K562 (cell line): ENCODE results near the gene KIF26B. TPM values are rescaled to one million over a fixed set of nuclear protein-coding genes. Genes with fewer than 3 reads are reported as not detected.
A peak's percentile ranks its signal among the peaks of the same experiment; 100 is the strongest.

Experiments used
- ATAC-seq: fragments of 200-7000 bp; cut with Tn5 transposase; 3 replicates; pipeline ENCODE4 v1.9.1; 2020; ENCODE audit warnings: moderate library complexity
- BruUV-seq: library from RNA; stranded (reverse); fragments of 400-500 nt; replicated peaks from 2 replicates; lab custom pipeline; 2021; lab: Mats Ljungman, UMichigan
- CTCF ChIA-PET: fragments of 300-600 bp; formaldehyde crosslinking; extraction: SDS; loops from one replicate; lab custom pipeline; 2021; ENCODE audit warnings: low intra/inter-chr PET ratio; lab: Yijun Ruan, JAX
- POLR2A ChIA-PET: fragments of 300-600, 350-650 bp; sonication (Branson Sonifier 250); formaldehyde crosslinking; extraction: SDS; loops from one replicate; lab custom pipeline; 2021; ENCODE audit warnings: antibody characterized with exemption, inconsistent platforms; lab: Yijun Ruan, JAX
- DNase-seq, 4 experiments: peaks; one replicate each; pipeline versions ENCODE4 v3.0.0 to v3.0.0-alpha.2; 2011 to 2018; ENCODE audit warnings: low spot score in 3 of 4, mixed read lengths in 3 of 4; ENCODE audit errors: extremely low read depth in 1 of 4
- FAIRE-seq: peaks from 2 replicates; lab custom pipeline; 2011; peaks lifted over from hg19 to GRCh38; lab: Jason Lieb, UNC
- H2AFZ ChIP-seq: 2 replicates; pipeline ENCODE4 v1.6.0; 2011; ENCODE audit warnings: low read depth, low read length, control low read depth, inconsistent platforms
- H3K27ac ChIP-seq: fragments of 200-600 bp; 3 replicates; pipeline ENCODE4 v1.8.0; 2011; ENCODE audit warnings: low read depth, mild to moderate bottlenecking, control low read depth, inconsistent platforms, low read length, moderate library complexity, mixed read lengths; ENCODE audit errors: extremely low read depth
- H3K27me3 ChIP-seq, 2 experiments: fragments of 300-600 bp in 1 of 2; 2 replicates in 1 of 2; 3 replicates in 1 of 2; pipeline versions ENCODE4 v1.6.0 to v1.8.0; 2011; ENCODE audit warnings: inconsistent platforms in 2 of 2, low read length in 2 of 2, mild to moderate bottlenecking in 1 of 2, mixed read lengths in 1 of 2, moderate library complexity in 1 of 2; ENCODE audit not compliant: control insufficient read depth in 2 of 2, insufficient read depth in 2 of 2
- H3K36me3 ChIP-seq: fragments of 300-600 bp; 3 replicates; pipeline ENCODE4 v1.8.0; 2011; ENCODE audit warnings: mild to moderate bottlenecking, low read length, inconsistent platforms; ENCODE audit not compliant: control insufficient read depth, insufficient read depth
- H3K4me1 ChIP-seq, 2 experiments: fragments of 200-600 bp in 1 of 2; replicated peaks in 1 of 2; 2 replicates in 1 of 2; 3 replicates in 1 of 2; pipeline versions ENCODE4 v1.5.1 to v1.8.0; 2011; ENCODE audit warnings: inconsistent platforms in 2 of 2, low read length in 2 of 2, mild to moderate bottlenecking in 1 of 2, mixed read lengths in 1 of 2, moderate library complexity in 1 of 2; ENCODE audit not compliant: control insufficient read depth in 2 of 2, insufficient read depth in 2 of 2
- H3K4me2 ChIP-seq: 2 replicates; pipeline ENCODE4 v1.6.1; 2011; ENCODE audit warnings: low read length, control low read depth, inconsistent platforms, mixed read lengths; ENCODE audit not compliant: insufficient read depth
- H3K4me3 ChIP-seq: fragments of 200-600 bp; sonication (generic), shearing (Covaris generic); 2 replicates; pipeline ENCODE4 v1.5.1; 2016; ENCODE audit warnings: control low read depth, inconsistent platforms
- H3K79me2 ChIP-seq: fragments of 200-600 bp; 3 replicates; pipeline ENCODE4 v1.8.0; 2011; ENCODE audit warnings: low read length, inconsistent platforms; ENCODE audit not compliant: control insufficient read depth, insufficient read depth
- H3K9ac ChIP-seq, 2 experiments: 2 replicates each; pipeline versions ENCODE4 v1.6.0 to v1.6.1; 2011; ENCODE audit warnings: low read depth in 2 of 2, low read length in 2 of 2, control low read depth in 1 of 2, inconsistent platforms in 1 of 2, mild to moderate bottlenecking in 1 of 2, mixed read lengths in 1 of 2; ENCODE audit not compliant: insufficient read depth in 1 of 2
- H3K9me1 ChIP-seq: one replicate; pipeline ENCODE4 v1.6.0; 2011; ENCODE audit warnings: inconsistent platforms, mild to moderate bottlenecking, low read length, moderate library complexity; ENCODE audit not compliant: control insufficient read depth, insufficient read depth
- H3K9me3 ChIP-seq: replicated peaks from 2 replicates; pipeline ENCODE4 v1.5.1; 2011; ENCODE audit warnings: low read depth, low read length, inconsistent platforms; ENCODE audit not compliant: control insufficient read depth, insufficient read depth
- H4K20me1 ChIP-seq: replicated peaks from 2 replicates; pipeline ENCODE4 v1.6.1; 2011; ENCODE audit warnings: low read length, inconsistent platforms, mixed read lengths; ENCODE audit not compliant: control insufficient read depth, insufficient read depth
- BRD9 ChIP-seq: fragments of 450-650 bp; IDR thresholded peaks from 2 replicates; pipeline ENCODE4 v1.6.1; 2018; ENCODE audit warnings: low read depth; ENCODE audit not compliant: partially characterized antibody
- CHCHD3 ChIP-seq: fragments of 250-450 bp; sonication (Bioruptor Pico); IDR thresholded peaks from 2 replicates; pipeline ENCODE4 v2.1.2; 2022; ENCODE audit warnings: mild to moderate bottlenecking
- CTCF ChIP-seq, 3 experiments: IDR thresholded peaks in 2 of 3; conservative IDR thresholded peaks in 1 of 3; 2 replicates each; pipeline ENCODE4 v1.5.1; 2011 to 2012; ENCODE audit warnings: low read length in 3 of 3, mild to moderate bottlenecking in 3 of 3, control low read depth in 2 of 3, improper control_type of control experiment in 1 of 3, inconsistent platforms in 1 of 3, low read depth in 1 of 3, mixed read lengths in 1 of 3, moderate library complexity in 1 of 3; ENCODE audit not compliant: insufficient read depth in 2 of 3
- FOSL1 ChIP-seq: fragments of 200-800 bp; sonication (Bioruptor generic); conservative IDR thresholded peaks from 2 replicates; pipeline ENCODE4 v1.6.1; 2016; ENCODE audit warnings: missing genetic modification characterization, missing compliant biosample characterization
- GATAD2B ChIP-seq: fragments of 450-650 bp; IDR thresholded peaks from 2 replicates; pipeline ENCODE4 v1.6.1; 2017; ENCODE audit warnings: mild to moderate bottlenecking, borderline replicate concordance
- HNRNPK ChIP-seq: fragments of 200-400 bp; formaldehyde crosslinking; IDR thresholded peaks from one replicate; pipeline ENCODE4 v1.6.1; 2018; ENCODE audit warnings: mild to moderate bottlenecking, low read depth, low read length; ENCODE audit not compliant: poor library complexity, severe bottlenecking
- HNRNPUL1 ChIP-seq: fragments of 200-400 bp; formaldehyde crosslinking; IDR thresholded peaks from 2 replicates; pipeline ENCODE4 v1.6.1; 2017; ENCODE audit warnings: low read length
- IFI16 ChIP-seq: fragments of 250-450 bp; sonication (Bioruptor Pico); IDR thresholded peaks from 2 replicates; pipeline ENCODE4 v2.1.2; 2022; ENCODE audit warnings: mild to moderate bottlenecking, inconsistent platforms
- JUNB ChIP-seq: fragments of 450-650 bp; formaldehyde crosslinking; conservative IDR thresholded peaks from 2 replicates; pipeline ENCODE4 v1.4.0; 2020; ENCODE audit warnings: mild to moderate bottlenecking
- KDM5B ChIP-seq: fragments of 200-600 bp; sonication (generic); IDR thresholded peaks from 2 replicates; pipeline ENCODE4 v1.6.1; 2012; ENCODE audit warnings: low read depth, mild to moderate bottlenecking, moderate library complexity, low read length, control low read depth, inconsistent platforms; ENCODE audit not compliant: insufficient replicate concordance
- RBM34 ChIP-seq: fragments of 200-400 bp; formaldehyde crosslinking; IDR thresholded peaks from 2 replicates; pipeline ENCODE4 v1.6.1; 2018; ENCODE audit warnings: low read length, borderline replicate concordance; ENCODE audit not compliant: insufficient read depth
- SIN3B ChIP-seq: fragments of 450-650 bp; IDR thresholded peaks from 2 replicates; pipeline ENCODE4 v1.6.1; 2017; ENCODE audit warnings: low read depth, mild to moderate bottlenecking, moderate library complexity
- STAG1 ChIP-seq: sonication (generic); formaldehyde crosslinking; IDR thresholded peaks from 2 replicates; pipeline ENCODE4 v1.5.0; 2020; ENCODE audit warnings: missing genetic modification reagents, borderline replicate concordance
- ZNF395 ChIP-seq: fragments of 200-800 bp; sonication (Bioruptor generic); IDR thresholded peaks from 2 replicates; pipeline ENCODE4 v1.6.1; 2017; ENCODE audit warnings: missing genetic modification characterization, missing compliant biosample characterization
- ZNF408 ChIP-seq: fragments of 250-450 bp; sonication (Bioruptor Pico); IDR thresholded peaks from 2 replicates; pipeline ENCODE4 v1.4.0; 2020; ENCODE audit warnings: low read depth, mild to moderate bottlenecking, moderate library complexity
- ZNF41 ChIP-seq: fragments of 250-450 bp; sonication (Bioruptor Pico); conservative IDR thresholded peaks from 2 replicates; pipeline ENCODE4 v1.4.0; 2020; ENCODE audit warnings: mild to moderate bottlenecking
- WGBS: fragments of 100-300 bp; shearing (Covaris generic); methylation state at CpG from one replicate; pipeline ENCODE4 v1.1.6; 2016; ENCODE audit warnings: low coverage, mixed read lengths; ENCODE audit not compliant: insufficient coverage; ENCODE audit errors: missing lambda C conversion rate; 5-methylcytosine and 5-hydroxymethylcytosine counted together
- in situ Hi-C: fragments of 300-500 bp; cut with MboI; formaldehyde crosslinking; loops from 4 replicates; pipeline ENCODE4 v1.15.0; 2018; ENCODE audit warnings: inconsistent platforms, mixed read lengths
- intact Hi-C: fragments of 100-400 bp; cut with micrococcal nuclease; formaldehyde crosslinking; loops from 2 replicates; pipeline ENCODE4 v1.14.2; 2022
- polyA plus RNA-seq, 8 experiments: library from polyadenylated mRNA; depleted of rRNA in 4 of 8; stranded (reverse) in 5 of 8; unstranded in 3 of 8; fragments of >200 nt; fragmentation: Nextera tagmentation in 2 of 8; fragmentation: Illumina TruSeq in 1 of 8; extraction: Ambion mirVana in 2 of 8; extraction: Trizol in 1 of 8; gene quantifications; 2 replicates each; pipeline versions ENCODE4 v1.2.1 to v1.2.3, GENCODE V29; 2011 to 2014; ENCODE audit warnings: inconsistent platforms in 1 of 8, missing spikeins in 1 of 8
- total RNA-seq, 7 experiments: library from RNA; depleted of rRNA in 6 of 7; stranded (reverse); fragments of >200 nt in 6 of 7; fragmentation: Illumina TruSeq in 2 of 7; extraction: Trizol in 2 of 7; gene quantifications; 2 replicates each; pipeline versions ENCODE4 v1.2.1 to v1.2.3, GENCODE V29; 2011 to 2021; ENCODE audit warnings: low replicate concordance in 1 of 7
- TF ChIP-seq, protein P1 (sequence below): fragments of 450-650 bp; IDR thresholded peaks from 2 replicates; pipeline ENCODE4 v1.6.1; 2017; ENCODE audit warnings: mild to moderate bottlenecking, moderate library complexity

The KIF26B gene
- total and polyA plus RNA-seq, 9 of the 15 experiments (the other 6 are each of a cell fraction or from before 2014, with no cell fraction given): 0.02 to 0.08 (median 0.03) TPM; not detected in 6

DNA sequence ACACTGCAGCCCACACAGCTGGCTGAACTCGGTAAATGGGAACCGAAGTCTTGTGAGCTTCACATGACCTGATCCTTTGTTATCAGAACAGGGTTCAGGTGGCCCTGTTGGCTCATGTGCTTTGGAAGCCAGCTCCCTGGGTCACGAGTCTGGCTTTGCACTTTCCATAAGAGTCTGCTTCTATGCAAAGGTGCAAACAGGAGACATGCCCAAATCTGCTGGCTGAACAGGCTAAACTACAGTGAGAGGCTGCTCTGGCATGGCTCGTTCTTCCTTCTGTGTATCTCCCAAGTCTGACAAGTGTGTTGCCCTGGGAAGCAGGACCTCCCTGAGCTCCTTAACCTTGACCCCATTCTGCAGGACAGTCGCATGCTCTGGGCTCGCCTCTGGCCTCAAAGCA lies 549.6 kb downstream of the KIF26B start (continued):
- TF ChIP-seq CTCF (IDR thresholded peaks at IDR 0.05 in 2 of 3, conservative IDR thresholded peaks at IDR 0.05 in 1 of 3; ENCODE audit: insufficient read depth in 2 of 3, low read depth in 1 of 3, low read length in 3 of 3): no peak
- TF ChIP-seq, all 486 proteins: peak for 0

GRCh38 chr1:245704765-245705164 lies 550.0 kb downstream of the KIF26B start:
- Histone ChIP-seq H3K9ac (no peak overlapping the region), H2AFZ (no peak overlapping the region), H3K4me3 (no peak overlapping the region), H4K20me1 (no peaks in the 10 kb centered on the region), H3K9me3 (no peaks in the 10 kb centered on the region), H3K27ac (no peak overlapping the region), H3K4me2 (no peak overlapping the region), H3K27me3 (peaks cover 40 to 74% of the 10 kb centered on the region in 2 experiments; a peak in 4 of 5 replicates), H3K36me3 (no peaks in the 10 kb centered on the region), H3K4me1 (no peaks in the 10 kb centered on the region), H3K79me2 (no peaks in the 10 kb centered on the region), H3K9me1 (no peaks in the 10 kb centered on the region)
- intact Hi-C loops (loop anchor here (5.0 kb wide), 1 partner anchor 298 kb away; no protein-coding TSS in a partner anchor), in situ Hi-C loops (no loop called here)
- no peak for DNase-seq
- no TSS peak for BruUV-seq
- 0 out of 3 replicates have a peak, but pooled peaks have one; percentile 37 for ATAC-seq
- CTCF ChIA-PET: no interaction called here
- FAIRE-seq: no peak
- POLR2A ChIA-PET: interaction anchor here (1.2 kb wide), 1 partner anchor 9 kb away, joined by 3 read pairs; no protein-coding TSS in a partner anchor
- 8% methylated on average over 7 of the region's 7 CpGs for WGBS
- TF ChIP-seq FOSL1 (tag) (peak; percentile 50; the same call in 1 of the 2 replicates), HNRNPK (no peak), BRD9 (no peak), SIN3B (no peak), JUNB (CRISPR knock-in tag) (peak; percentile 49), ZNF395 (CRISPR knock-in tag) (no peak), ZNF408 (CRISPR knock-in tag) (no peak), HNRNPUL1 (no peak), CHCHD3 (CRISPR knock-in tag) (no peak), ZNF41 (no peak), RBM34 (no peak), IFI16 (CRISPR knock-in tag) (no peak), KDM5B (no peak), STAG1 (CRISPR knock-in tag) (no peak), GATAD2B (no peak)
- TF ChIP-seq, protein P1, sequence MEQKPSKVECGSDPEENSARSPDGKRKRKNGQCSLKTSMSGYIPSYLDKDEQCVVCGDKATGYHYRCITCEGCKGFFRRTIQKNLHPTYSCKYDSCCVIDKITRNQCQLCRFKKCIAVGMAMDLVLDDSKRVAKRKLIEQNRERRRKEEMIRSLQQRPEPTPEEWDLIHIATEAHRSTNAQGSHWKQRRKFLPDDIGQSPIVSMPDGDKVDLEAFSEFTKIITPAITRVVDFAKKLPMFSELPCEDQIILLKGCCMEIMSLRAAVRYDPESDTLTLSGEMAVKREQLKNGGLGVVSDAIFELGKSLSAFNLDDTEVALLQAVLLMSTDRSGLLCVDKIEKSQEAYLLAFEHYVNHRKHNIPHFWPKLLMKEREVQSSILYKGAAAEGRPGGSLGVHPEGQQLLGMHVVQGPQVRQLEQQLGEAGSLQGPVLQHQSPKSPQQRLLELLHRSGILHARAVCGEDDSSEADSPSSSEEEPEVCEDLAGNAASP: no peak
